Activated CD4-positive, alpha-beta T cell treated with anti-CD3 and anti-CD28 coated beads, Interleukin-2, amount 50 U/mL, for 1 hour (primary cell): Measurements from ENCODE around the gene MACROD2.

Experiments
- DNase-seq: peaks from one replicate; pipeline ENCODE4 v3.0.0-alpha.2; 2020

The MACROD2 gene

DNA sequence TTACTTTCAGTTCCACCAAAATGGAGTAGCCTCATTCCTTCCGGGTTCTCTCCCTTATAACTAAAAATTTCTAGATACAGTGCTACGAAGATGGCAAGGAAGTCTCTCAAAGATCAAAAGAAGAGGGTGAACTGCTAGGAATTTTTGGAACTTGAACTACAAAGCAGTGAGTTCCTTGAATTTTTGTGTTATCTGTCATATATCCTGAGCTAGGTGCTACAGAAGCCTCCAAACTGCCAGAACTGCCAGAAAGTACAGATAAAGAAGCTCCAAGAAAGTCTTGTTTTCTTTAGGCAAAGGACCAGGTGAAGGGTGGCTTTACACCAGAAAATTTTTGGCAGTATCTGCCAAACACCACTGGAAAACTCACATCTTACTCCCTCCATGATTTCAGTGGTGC is 560.9 kb downstream of the MACROD2 start:
- DNase-seq: no peak

DNA sequence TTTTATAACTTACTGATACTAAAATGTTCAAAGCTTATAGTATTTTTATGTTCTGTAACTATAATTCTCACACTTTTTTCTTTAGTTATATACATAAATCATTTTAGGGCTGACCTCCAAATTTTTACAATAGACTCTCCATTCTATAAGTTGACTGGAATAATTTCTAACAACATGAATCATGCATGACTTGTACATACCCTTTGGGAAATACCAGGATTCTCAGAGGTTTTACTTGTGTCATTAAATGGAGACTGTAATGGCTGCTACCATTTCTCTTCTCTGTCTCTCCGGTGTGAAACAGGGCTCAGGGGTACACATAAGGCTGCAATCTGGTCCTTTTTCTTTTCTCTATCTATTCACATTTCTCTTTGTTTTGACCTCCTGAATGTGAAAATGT is 564.3 kb downstream of the MACROD2 start:
- no peak for DNase-seq

DNA sequence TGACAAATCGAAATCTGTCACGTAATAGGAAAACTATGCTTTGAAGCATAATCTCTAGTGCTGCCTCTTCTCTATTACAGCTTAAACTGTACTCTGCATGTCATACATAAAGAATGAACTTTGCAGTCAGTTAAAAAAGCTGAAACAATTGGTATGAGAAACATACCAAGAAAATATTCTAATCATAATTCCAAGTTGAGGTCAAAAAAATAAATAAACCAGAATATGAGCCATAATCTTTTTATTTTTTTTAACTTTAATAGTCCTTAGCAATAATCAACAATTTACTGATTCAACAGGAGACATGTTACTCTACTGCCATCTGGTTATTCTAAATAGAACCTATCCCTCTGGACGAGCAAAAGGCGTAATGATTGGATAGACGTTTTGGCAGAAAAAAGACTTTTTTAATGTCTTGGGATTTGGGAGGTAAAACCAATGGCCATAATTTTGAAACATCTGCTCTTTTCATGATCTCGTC is 566.5 kb downstream of the MACROD2 start:
- no peak for DNase-seq

DNA sequence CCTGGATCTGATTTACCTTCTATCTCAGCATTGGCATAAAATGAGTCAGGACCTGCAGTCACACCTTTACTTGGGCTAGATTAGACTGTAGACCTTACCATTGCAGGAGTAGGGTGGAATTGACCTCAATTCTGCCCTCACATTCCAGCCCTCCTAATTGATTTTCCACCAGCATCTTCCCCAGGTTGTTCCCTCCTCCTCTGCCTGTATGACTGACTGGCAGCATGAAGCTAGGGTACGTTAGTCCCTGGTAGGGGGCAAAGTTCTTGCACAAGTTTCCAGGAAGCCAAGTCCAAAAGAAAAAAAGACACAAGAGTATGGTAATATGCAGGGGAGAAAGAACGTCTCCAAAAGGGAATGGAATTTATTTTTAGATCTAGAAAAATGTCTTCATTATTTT is 567.7 kb downstream of the MACROD2 start:
- DNase-seq: no peak

DNA sequence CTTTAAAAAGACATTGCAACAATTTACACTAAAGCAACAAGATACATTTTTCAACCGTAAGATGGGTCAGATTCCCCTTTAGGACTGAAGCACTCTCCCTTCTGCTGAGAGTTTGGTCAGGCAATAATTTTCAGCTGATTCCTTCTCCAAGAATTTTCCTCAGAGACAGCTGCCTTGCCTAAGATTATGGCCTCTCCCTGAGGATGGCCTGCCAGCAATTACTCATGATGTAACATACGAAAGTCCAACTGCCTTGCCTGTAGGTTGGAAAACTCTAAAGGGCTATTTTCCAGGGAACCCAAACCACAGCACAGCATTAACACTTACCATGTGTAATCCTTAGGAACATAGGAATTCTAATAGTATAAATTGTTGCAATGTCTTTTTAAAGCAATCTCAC is 571.2 kb downstream of the MACROD2 start:
- no peak for DNase-seq

DNA sequence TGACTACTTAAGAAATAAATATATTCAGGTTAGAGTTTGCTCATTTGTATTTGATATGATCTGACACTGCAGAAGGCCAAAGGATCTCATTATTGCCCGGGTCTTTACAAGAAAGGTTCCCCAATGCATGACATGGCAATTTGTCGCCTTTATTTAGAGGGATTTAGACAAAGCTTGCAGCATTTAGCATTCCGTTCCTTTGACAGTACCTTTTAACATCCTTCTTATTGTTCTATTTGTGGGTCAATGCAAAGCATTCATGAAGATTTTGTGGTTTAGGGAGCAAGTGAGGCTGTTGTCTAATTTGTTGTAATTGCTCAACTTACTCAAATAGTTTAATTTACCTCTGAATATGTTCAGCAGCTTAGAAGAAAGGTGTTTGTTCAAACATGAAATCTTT is 572.9 kb downstream of the MACROD2 start:
- DNase-seq: no peak

DNA sequence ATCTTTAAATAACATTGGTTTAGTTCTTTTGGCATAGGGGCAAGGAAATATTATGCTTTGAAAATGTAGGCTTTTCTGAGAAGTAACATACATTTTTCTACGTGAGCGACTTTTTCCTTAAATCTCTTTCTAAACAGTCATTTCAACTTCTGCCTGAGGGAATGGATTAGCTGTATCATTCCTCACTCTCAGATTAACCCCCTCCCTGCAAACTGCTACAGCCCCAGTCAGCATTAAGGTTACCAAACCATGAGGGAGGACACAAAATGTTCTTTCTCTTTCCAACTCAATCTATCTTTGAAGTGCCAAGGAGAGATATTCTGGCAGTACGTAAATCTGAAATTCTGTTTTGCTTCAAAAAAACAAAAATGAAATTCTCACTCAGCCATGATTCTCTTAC is 573.4 kb downstream of the MACROD2 start:
- DNase-seq: no peak

DNA sequence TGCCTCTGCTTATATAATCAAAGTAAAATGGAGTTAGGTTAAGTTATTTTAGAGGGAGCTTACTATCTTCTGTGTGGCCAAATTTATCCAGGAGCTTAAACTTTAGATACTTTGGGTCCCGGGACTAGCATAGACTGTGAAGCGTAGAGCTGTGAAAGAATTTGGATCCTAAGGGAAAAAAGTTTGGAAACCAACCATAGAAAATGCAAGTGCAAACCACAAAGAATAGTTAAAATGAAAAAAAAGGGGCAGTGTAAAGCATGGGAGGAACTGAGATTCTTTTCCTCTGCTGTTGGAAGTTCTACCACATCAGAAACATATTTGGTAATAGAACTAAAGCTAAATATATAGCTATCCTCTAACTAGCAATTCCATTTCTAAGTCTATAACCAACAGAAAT is 574.3 kb downstream of the MACROD2 start:
- DNase-seq: no peak

DNA sequence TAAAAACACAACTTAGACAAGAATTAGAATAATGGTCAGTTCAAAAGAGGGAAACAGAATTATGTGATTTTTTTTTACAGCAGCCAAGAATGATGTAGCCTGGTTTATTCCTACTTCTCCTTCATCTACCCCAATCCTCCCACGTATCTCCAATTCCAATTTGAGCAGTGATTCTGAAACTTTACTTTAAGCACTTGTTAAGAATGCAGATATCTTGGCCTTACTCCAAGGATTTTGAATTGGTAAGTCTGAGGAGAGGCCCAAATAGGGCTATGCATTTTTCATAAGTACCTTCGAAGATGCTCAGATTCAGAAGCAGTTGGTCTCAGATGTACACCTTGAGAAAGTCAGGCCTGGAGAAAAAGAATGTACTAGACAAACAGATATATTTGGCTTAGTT is 575.5 kb downstream of the MACROD2 start:
- no peak for DNase-seq

DNA sequence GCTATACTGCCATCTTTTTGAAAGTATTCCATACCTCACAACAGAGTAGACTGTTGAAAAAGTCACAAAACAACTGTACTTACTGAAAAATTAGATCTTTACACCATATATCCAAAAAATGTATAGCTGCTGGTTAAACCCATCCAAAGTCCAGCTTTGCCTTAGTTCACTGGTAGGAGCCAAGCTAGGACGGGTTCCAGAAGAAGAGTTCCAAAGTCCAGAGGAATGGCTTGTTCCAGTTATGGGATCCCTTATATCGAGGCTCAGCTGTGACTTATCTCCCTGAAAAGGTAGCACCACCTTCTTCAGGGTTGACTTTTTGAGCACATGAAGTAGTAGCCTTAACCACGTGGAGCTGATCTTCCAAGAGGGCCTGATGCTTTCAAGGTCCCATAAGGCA is 578.4 kb downstream of the MACROD2 start:
- no peak for DNase-seq

DNA sequence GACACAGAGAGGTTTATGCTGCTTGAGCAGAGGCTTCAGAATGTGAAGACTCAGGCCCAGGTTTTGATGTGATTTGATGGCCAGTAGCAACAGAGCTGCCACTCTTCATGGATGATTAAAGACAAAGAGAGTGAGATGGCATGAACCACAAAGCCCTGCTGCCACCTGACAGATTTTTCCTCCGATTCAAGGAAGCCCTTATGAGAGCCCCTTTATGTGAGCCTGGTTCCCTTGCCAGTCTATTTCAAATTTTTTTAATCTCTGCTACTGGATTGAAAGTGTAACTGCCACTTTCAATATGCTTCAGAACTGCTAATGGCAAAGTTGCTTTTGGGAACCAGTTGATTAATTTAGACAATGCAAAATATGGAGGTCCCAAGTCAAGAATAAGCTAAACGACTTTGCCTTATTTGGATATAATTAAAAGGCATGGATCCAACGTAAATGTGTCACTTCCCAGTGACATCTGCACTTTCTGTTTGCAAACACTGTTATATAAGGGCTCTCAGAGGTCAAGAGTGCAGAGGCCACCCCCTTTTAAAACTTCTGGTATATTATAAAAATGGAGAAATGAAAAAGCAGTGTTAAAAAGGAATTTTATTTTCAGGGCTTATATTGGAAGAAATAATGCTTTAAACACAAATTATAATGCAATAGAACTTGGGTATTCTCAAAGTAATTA is 581.0 kb downstream of the MACROD2 start:
- no peak for DNase-seq

DNA sequence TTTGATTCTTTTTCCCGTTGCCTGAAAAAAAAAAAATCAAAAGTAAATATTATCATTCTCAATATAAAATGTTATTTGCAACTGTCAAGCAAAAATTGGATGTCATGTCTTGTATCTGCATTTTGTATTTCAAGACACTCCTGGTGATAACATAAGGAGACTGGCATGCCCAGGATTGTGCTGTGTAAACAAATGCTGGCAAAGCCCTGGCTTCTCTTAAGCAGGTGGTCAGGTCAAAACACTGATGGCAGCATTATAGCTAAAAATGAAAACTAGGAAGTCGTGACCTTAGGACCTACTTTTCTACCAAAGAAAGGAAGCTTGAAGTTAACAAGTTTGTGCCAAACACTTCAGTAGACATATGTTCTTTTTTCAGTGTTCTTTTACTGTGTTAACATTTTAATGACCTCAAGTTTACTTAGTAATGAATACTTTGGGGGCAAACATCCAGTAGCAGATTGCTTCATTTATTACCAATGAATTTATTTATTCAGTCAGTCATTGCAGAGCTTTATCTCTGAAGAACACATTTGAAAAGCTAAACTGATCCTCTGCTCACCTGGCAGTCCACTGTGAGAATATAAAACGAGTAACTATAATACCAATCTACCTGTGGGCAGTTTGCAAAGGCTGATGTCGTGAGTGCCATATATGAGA is 585.2 kb downstream of the MACROD2 start:
- DNase-seq: no peak

DNA sequence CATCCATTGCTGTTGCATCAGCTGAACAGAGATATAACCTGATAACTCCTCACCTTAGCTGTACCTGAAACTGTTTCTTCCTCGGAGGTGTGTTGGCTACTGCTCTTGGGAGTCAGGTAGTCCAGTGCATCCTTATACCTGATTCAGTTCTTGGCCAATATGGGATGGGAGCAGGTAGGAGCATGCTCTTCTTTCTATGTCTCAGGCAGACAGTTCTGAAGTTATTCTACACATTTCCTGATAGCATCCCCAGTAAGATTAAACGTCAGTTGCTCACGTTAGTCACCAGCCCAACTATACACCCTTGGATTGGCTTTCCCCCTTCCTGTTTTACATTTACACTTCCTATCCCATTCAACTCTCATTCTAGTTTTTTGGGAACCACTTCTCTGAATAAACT is 586.4 kb downstream of the MACROD2 start:
- DNase-seq: no peak

DNA sequence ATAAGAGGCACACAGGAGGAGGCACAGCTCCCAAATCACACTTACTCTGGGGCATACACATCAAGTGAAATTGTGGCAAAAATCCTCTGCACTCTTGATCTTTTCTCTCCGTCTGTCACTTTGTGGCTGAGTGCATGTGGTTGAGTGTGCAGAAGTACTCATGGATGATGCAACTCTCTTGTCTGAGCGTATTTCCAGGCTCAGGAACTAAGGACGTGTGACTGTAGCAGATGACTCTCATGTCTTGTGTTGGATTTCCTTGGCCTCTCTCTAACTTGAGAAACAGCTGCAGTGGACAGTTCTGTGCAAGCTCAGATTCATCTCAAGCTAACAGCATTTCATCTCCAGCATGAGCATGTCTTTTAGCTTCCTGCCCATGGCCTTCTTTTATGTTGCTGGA is 587.5 kb downstream of the MACROD2 start:
- DNase-seq: no peak

DNA sequence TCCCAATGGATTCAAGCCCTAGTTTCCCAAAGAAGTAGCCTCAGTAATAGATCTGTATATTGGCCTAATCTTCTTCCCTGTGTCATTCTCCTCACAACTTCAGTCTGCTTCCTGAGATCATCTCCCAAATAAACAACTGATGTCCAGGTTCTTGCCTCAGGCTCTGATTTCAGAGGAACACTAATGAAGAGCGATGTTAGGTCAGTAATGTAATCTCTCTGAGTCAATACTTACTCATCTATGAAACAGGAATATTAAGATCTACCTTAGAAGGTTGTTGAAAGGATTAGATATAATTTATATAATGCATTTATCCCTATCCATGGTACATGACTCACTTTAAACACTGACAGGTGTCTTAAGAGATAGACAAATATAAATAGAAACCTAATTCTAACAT is 588.1 kb downstream of the MACROD2 start:
- DNase-seq: no peak

DNA sequence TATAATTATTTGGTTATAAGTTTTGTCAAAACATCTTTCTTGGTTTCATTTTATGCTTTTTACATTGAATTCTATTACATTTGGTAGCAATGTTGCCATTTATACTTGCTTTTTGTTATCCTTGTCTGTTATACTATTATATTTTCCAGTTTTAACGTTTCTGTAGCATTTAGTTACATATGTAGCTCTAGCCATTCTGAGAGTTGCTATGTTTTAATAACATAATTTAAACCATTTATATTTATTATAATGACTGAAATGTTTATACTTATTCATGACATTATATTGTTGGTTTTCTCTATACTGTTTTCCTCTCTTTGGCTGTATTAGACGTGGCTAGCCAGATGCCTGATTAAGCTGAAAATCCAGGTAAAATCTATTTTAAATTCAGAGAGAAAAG is 594.1 kb downstream of the MACROD2 start:
- DNase-seq: no peak

DNA sequence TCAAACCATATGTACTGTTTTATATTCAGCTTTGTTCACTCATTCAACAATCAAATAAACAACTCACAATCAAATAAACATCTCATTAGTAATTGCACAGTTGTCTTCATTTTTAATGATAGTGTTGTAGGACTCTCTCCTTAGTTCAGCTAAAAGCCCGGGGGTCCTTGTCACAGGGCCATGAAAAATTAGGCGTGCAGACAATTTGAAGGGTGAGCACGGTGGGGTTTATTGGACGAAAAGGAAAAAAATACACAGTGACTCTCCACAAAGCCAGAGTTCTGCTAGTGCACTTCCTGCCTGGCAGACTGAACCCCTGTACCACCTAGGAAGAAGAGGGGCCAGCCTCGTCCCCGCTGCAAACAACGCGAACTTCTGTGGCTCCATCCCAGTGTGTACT is 599.7 kb downstream of the MACROD2 start:
- DNase-seq: no peak

DNA sequence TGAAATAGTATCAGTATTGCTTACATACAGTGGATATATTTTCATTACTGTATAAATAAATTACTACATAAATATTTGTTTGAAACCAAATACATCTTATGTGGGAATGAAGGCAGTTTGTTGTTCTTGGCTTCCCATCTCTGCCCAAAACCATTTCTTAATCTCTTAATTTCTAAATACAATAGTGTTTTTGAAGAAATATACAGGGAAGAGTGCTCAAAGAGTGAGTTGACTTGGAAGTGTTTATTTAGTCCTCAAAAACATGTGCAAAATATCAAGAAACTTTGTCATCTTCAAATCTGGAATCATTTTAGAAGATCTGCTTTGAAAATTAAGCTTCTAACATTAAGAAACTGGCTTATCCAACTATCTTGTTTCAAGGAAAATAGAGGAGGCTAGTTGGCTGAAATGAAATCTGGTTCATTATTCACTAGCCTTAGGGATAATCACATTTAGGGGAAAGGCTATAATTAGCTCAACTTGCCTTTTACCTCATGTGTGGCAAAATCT is 601.9 kb downstream of the MACROD2 start:
- DNase-seq: no peak

DNA sequence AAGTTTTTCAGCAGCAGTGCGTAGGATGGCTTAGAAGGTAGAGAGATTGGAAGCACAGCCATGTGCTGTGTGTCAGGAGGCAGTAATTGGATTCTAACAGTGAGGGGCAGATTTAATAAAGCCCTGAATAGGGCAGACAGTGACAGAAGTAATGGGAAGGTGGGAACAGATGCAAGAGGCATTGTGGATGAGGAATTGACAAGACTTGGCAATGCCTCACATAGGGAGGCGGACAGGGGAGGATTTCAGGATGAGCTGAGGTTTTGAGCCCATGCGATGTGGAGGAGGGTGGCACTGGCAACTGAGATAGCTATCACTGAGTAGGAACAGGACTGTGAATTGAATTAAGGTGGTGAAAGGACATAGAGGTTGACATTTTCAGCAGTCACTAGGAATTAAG is 604.3 kb downstream of the MACROD2 start:
- DNase-seq: no peak

DNA sequence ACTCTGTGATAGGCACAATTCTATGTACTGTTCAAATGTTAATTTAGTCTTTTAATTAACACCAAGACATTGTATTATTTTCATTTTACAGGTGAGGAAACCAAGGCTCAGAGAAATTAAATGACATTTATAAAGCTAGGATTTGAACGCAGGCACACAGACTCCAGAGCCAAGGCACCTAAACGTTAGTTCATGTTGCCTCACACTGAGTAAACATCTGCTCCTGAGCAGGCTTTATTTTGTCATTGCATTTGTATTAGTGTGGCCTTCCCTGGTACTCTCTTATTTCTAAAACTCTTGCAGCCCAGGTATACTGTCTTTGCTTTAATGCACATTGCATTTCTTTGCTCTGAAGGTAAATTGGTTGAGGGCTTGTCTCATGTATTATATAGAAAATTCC is 605.2 kb downstream of the MACROD2 start:
- DNase-seq: no peak

DNA sequence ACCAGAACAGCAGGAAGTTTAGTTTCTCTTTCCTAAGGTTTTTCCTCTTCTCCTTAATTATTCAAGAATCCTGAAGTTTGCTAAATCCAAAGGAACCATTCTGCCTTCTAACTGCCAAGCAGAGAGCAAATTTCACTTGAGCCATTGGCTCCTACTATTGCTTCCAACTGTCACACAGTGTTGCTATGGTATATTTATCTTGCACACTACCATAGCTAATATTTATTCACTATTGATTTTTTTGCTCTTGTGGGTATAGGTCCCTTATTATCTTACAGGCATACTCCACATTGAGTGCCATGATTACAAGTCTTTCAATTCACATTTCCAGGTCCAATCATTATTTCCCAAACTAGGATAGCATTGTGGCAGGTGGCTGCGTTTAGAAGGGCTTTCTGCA is 608.8 kb downstream of the MACROD2 start:
- DNase-seq: no peak

DNA sequence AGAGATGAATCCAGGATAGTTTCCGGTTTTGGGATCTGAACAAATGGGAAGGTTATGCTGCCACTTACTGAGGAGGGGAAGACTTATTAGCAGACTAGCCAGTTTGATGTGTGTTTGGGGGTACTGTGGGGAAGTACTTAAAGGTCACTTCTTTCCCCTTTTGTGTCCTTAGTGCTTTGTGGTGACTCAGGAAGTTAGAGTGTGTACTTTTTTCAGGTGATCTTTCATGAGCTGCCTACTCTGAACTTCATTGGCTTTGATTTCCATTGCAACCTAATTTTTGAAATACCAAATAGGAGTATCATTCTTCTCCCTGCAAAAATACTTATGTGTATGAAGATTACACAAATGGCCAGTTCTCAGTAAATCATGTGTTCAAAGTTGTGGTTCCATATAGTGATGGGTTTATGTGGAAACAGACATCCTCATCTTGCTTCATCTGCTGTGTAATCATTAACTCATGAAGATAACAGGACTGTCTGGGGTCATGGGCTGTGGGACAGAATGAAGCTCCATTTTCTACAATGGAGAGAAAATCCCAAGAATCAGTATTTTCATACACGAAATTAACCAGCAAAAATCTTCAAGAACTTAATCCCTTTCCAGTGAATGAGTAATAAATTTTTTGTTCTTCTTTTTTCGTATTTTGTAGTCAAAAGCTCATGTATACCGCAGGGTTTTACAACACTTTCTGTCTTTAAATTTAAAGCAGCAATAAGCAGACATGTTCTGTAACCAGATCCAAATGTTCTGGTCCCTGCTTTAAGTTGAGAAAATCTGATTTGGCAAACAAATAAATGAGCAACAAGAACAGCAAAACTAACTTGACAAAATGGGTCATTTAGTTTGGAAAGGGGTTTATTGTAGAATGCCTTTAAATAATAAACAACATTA is 614.3 kb downstream of the MACROD2 start:
- DNase-seq: no peak

DNA sequence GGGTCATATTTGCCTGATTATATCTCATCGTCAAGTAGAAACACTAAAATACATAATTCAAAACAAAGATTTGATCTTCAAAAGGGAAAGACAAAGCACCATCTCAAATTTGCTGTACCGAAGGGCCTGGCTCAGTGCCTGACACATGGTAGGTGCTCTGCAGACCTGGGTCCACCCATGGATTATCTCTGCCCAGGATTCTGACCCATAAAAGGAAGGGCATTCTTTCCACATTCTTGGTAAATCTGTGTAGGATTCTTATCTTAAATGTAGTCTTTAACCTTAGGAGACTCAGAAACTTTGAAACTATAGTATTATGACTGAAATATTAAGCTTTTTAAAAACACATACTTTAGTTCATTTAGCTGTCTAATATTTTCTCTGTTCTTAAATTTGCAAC is 616.2 kb downstream of the MACROD2 start:
- no peak for DNase-seq

DNA sequence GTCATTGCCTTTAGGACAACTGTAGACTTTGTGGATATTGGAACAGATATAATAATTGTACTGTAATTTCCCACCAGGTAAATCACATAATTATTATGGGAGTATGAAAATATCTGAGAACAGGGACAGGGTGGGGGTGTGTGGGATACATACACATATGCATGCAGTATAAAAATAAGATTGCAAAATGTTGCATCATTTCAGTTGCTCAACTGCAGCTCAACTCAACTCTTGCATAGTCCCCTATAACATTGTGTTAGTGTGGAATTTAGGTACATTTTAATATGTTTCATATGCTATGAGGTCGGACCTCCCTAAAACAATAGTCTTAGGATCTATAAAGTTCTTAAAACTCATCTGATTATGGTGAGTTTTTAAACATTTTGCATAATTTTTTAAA is 617.1 kb downstream of the MACROD2 start:
- no peak for DNase-seq
